Stomach (tissue), 4 donors: ENCODE results near the gene RAD54L2.
A peak's percentile ranks its signal among the peaks of the same experiment; 100 is the strongest.

Source experiments
- CTCF ChIP-seq, 7 experiments: fragments of 450-650 bp in 4 of 7; fragments of 200-600 bp in 3 of 7; sonication (generic) in 3 of 7; IDR thresholded peaks; one replicate each; pipeline ENCODE4 v1.5.1; 2016 to 2019; ENCODE audit warnings: antibody characterized with exemption in 7 of 7, control low read depth in 2 of 7, mild to moderate bottlenecking in 1 of 7
- POLR2A ChIP-seq, 4 donors: fragments of 450-650 bp; IDR thresholded peaks; one replicate each; pipeline ENCODE4 v1.6.1; 2016; ENCODE audit warnings: antibody characterized with exemption in 4 of 4, control low read depth in 2 of 4, mild to moderate bottlenecking in 1 of 4, moderate library complexity in 1 of 4

DNA sequence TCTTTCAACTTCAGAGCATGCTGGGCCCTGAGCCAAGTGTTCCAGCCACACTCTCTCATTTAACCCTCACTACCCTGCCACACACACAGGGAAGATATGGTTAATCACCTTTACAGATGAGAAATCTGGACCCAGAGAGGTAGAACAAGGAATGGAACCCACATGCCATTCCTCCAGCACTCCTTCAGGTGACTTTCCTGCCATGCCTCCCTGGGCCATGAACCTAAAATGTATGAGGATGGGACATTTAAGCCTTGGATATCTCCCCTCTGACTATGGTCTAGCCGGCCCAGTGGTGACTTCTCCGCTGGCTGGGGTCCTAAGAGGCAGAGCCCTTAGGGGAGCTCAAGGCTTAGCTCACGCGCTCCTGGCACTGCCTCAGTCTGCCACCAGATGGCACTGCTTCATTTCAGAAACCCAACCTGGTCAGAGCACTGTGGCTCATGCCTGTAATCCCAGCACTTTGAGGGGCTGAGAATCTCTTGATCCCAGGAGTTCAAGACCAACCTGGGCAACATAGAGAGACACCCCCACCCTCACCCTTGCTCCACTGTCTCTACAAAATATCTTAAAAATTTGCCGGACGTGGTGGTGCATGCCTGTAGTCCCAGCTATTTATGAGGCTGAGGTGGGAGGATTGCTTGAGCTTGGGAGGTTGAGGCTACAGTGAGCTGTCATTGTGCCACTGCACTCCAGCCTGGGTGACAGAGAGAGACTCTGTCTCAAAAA lies 36.5 kb upstream of the RAD54L2 start:
- TF ChIP-seq POLR2A (IDR thresholded peaks at IDR 0.05) (no peak), CTCF (IDR thresholded peaks at IDR 0.05) (peak in 5 of 7 experiments; percentile 79 to 97 (median 93))
